T-helper 22 cell (primary cell): Measurements from ENCODE around the gene SRP14.

ENCODE experiments used
- DNase-seq: peaks from one replicate; pipeline ENCODE4 v3.0.0-alpha.2; 2020; ENCODE audit warnings: low read depth

SRP14 gene

DNA sequence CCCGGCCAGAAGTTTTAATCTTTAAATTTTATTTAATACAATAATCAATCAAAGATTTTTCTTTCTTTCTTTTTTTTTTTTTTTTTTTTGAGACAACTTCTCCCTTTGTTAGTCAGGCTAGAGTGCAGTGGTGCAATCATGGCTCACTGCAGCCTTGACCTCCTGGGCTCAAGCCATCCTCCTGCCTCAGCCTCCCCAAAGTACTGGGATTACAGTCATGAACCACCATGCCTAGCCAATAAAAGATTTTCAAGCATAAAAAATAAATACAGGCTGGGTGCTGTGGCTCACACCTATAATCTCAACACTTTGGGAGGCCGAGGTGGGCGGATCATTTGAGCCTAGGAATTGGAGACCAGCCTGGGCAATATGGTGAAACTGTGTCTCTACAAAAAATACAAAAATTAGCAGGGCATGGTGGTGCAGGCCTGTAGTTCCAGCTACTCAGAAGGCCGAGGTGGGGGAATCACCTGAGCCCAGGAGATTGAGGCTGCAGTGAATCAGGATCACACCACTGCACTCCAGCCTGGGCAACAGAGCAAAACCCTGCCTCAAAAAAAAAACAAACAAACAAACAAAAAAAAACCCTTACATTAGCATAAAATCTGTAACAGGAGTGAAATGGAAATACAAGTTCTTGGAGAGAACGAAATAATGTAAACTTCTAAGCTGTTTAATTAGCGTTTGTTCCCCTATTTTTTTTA, 29.1 kb upstream of the SRP14 start:
- DNase-seq, result no peak

DNA sequence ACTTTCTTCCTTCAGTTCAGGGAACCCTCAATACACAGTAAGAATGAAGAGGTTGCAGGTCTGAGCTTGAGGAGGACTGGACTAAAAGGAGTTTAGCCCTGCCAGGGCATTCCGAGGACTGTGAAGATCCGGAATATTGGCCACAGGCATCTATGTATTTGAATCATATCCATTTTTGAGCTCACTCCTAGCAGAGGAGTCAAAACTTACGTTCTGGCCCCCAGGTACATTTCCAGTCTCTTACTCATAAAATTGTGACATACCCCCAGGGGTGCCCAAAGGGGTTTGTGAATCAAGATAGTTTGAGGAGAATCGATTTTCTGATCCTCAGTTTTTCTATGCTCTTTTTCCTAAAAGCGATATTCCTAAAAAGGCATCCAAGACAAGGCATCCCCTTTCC, 27.6 kb upstream of the SRP14 start:
- DNase-seq, result no peak

DNA sequence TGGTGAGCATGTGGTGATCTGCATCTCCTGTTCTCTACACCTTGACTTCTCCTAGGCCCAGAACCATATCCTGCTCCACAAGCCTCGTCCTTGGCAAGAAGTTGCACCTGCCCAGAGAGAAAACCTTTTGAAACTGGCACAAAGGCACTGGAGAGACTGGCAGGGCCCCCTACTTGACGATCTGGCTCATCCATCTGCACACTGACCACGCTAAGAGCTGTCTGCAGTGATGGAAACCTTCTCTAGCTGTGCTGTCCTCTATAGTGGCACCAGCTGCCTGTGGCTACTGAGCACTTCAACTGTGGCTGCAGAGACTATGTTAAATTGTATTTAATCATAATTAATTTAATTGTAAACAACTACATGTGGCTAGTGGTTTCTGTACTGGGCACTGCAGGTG, 26.2 kb upstream of the SRP14 start:
- no peak for DNase-seq

DNA sequence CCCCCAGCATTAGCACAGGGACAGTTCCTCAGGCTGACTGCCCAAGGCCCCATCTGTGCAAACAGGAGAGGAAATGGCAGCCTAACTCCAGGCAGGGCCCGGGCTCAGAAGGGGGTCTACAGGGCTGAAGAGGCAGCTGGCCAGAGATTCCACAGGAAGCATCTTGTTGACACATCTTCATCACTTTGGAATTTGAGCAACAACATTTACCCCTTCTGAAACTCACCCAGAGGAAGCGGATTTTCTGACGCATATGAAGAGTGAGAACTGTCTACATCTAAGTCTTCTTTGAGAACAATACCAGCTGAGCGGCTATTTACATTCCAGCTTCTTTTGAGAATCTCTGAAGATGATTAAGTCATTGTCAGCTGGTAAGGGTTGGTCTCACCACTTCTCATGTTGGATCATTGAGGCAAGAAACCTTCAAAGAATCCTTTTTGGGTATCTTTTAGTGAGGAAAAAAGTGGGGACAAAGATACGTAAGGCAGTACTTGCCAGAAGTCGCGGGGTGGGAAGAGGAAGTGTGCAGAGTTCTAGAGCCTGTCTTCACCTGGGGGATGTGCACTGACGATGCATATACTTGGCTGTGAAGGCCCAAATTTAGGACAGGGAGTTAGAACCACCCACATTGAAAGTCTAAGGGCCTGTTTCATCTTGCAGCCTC, 25.4 kb upstream of the SRP14 start:
- DNase-seq, result no peak

DNA sequence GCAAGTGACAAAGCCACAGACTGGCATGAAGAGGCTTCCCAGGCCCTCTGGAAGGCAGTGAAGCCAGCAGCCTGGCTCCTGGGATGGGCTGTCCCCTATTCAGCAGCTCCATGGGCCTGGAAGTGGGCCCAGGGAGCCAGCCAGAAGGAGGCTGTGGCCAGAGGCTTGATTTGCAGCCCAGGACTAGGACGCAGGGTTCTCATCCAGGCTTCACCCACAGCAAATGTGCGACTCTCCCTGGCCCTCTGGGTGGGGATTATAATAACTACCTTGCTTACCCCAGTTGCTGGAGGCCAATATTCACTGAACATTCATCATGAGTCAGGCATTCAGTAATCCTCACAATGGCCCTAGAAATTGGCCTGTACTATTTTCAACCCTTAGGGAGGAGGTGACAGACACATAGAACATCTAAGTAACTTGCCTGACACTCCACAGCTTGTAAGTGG, 24.6 kb upstream of the SRP14 start:
- DNase-seq, result no peak

DNA sequence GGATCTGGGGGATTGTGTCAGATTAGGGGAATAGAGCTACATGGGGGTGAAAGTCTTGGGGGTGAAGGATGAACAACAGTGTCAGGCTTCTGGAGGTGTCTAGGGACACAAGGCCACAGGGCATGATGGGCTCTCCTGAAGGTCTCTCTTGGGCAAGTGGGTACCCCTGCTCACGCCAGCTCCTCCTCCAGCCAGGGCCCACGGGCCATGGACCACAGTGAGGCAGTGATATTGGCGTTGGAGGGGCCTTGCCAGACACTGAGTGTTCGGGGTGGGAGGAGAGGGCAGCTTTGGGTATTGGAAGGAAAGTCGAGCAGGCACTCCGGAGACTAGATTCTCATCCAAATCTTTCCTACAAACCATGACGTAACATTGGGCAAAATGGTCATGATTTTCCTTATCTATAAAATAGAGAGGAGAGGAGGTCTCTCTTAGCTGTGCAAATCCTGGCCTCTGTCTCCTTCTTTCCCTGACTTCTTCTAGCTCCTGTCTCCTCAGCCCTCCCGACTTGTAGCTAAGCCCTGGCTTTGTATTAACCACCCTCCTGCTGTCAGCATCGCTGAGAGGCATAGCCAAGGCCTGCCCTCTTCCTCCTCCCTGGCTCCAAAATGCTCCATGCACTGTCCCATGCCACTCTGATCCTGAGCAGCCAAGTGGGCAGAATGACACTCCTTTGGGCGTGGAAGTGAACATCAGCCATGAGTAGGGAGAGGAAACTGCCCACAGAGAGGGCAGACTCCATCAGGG, 24.0 kb upstream of the SRP14 start:
- DNase-seq, result no peak

DNA sequence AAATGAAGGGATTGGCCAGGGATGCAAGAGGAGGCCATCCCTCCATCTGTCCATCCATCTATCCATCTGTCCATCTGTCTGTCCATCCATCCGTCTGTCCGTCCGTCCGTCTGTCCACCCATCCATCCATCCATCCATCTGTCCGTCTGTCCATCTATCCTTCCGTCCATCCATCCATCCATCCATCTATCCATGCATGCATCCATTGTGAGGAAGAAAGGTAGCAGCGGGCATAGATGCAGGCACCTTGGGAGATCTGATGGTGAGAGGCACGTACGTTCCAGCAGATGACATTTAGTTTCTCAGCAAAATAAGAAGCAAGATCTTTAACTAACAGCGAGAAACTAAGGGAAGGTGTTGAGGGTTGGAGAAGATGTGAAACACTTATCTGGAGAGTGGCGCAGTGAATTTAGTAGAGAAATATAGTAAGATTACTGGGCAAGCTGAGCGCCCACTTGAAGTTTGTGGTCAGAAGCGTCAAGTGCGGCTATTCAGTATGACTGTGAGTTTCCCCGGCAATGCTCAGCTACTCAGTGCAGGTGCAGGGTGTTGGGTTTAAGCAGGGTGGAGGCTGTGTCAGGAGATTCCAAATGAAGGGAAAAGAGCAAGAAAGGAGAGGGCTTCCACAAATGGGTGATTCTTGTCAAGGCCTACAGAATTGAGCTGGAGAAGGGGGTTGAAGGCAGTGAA, 22.4 kb upstream of the SRP14 start:
- no peak for DNase-seq

DNA sequence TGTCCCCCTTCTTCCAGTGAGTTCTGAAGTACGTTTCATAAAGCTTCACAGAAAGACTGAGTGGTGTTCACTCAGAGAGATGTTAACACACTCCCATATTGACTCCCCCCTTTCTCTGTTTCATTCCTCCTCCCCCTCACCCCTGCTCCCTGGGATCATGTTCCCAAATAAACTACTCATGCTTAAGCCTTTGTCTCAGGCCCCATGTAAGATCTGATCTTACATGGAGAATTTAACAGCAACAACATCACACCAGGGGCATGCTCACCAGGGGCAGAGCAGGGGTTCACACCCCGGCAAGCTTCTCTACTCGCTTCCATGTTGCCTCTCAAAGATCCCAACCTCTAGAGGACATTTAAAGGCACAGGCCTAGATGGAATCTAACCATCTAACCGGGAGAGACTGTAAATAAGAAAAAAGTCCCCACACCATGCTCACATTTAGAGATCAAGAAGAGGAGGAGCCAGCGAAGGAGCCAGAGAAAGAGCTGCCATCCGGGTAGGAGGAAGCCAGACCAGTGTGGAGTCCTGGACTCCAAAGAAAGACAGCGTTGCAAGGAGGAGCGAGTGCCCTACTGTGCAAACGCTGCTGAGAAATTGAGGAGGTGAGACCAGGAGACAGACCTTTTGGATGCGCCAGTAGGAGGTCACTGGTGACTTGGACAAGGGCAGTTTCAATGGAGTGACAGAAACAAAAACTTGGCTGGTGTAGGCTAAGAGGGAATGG, 21.4 kb upstream of the SRP14 start:
- no peak for DNase-seq

DNA sequence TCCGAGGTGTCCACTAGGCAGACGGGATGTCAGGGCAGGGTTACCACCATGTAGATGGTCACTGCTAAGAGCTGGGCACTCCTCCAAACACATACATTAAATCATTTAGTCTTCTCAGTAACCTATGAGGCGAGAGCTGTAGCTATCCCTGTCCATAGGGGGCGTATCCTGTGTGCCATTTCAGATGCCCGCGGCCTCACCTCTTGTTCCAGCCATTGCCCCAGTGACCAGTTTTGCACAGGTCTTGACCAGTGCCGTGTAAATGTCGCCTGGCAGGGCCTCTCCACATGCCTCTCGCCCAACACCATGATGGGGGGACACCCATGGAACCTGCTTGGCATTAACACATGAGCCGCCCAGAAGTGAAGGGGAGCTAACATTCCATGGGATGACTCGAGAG, 20.8 kb upstream of the SRP14 start:
- no peak for DNase-seq

DNA sequence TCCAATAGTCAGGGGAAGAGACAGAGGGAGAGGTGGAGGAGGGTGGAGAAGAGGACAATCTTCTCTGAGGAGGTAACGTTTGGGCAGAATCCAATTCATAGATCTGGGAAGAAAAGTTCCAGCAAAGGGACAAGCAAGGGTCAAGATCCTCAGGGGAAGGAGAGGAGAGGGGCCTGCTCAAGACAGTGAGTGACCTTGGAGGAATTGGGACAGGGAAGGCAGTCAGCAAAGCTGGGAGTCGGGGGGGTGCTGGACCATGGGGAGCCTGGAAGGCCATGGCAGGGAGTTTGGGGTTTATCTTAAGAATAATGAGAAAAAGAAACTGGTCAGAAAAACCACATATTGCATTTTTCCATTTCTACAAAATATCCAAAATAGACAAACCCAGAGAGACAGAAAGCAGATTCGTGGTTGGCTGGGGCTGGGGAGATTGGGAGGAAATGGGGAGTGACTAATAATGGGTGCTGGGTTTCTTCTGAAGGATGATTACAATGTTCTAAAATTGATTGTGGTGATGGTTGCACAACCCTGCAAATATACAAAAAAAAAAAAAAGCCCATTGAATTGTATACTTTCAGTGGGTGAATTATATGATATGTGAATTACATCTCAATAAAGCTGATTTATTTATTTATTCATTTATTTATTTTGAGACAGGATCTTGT, 19.6 kb upstream of the SRP14 start:
- DNase-seq, result no peak

DNA sequence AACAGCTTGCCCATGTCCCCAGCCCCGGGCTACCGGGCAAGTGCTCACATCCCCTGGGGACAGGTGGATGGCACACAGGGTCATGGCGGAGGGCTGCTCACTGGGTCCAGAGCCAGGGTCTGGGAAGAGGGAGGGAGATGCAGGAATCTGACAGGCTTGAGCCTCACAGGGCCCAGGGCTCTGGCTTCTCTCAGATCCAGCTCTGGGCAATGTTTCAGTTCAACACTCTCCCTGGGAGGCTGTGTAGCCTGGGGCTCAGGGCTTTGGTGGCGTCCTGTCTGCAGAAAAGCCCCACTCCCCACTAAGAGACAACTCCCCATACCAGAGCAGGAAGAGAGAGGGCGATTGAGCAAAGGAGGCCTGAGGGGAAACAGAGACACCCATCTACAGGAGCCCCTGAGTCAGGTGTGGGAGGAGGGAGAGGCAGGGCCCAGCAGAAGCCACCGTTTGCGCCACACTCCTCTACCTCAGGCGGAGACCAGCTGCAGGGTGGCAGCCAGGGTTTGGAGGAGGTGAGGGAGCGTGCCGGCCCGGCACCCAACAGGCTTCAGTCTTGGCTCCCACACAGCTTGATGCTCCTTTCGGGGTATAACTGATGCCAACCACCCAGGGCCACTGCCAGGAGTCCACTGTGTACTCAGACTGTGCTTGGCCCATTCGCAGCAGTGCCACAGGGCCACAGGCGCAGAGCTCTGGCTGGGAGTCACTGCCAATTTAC, 16.8 kb upstream of the SRP14 start:
- DNase-seq, result no peak

DNA sequence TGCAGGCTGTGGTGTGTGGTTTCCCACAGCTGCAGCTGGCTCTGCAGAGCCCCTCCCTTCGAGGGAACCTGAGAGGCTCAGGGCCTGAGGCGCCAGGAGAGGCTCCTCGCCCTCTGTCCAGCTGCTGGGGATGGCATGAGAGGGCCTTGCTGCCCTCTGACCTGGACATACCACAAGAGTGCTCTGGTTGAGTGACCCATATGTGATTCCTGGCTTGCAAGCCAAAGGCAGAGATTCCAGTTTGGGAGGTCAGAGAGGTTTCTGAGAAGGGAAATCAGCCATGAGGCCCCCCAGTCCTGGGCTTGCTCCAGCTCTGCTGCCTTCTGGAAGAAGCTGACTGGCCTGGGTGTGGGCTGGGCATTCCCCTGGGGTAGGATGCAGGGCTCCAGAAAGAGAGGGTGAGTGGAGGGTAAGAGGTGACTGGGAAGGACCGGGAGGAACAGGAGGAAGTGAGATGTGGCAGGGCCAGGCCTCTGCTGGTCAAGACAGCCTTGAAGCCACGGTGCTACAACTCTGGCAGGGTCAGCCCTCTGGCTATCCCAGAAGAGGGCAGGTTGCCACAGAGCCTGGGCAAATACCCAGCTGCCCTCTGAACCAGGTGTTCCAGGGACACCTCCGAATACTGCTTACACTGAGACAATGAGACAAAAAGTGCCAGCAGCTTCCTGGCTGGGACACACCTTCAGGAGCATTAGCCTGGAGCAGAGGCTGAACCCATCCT, 16.0 kb upstream of the SRP14 start:
- no peak for DNase-seq

DNA sequence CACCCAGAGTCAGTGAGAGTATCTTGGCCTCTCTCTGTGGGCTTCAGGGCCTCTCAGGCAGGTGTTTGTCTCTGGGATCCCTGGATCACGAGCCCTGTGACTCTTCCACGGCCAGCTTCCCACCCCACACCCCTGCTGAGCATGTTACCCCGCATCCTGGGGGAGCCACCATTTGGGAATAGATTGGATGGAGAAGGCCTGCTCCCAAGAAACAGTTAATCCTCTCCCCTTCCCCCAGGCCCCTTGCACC, 15.5 kb upstream of the SRP14 start:
- DNase-seq, result no peak

DNA sequence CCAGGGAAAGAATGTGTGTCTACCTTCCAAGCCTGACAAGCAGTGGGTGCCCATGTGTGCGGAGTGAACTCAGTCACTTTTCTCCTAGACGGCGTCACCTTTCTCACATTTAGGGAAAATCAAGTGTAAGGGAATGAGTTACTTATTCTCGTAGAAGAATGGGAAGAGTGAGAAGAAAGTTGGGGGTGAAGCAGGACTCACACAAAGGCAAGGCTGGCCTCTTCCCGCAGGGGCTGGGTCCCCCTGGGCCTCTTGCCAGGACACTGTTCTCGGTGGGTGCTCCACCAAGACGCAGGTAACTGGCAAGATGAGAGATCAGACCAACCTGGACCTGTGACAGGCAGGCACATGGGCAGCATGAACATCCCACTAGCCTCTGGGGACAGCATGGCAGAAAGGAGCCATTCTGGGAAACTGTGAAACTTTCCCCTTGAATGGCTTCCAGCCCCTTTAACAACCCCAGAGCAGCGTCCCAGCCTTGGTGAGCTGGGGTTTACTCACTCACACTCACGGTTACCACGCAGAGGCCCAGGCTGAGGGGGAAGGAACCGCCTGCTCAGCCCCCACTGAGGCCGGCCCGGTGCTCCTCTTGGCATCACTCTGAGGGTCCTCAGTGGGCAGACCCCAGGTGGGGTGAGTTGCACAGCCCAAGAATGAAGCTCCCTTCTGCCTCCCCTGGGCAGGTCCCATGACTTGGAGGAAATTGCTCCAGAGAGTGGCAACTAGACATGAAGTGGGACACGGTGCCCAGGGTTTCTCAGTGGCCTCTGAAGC, 15.0 kb upstream of the SRP14 start:
- DNase-seq, result no peak

DNA sequence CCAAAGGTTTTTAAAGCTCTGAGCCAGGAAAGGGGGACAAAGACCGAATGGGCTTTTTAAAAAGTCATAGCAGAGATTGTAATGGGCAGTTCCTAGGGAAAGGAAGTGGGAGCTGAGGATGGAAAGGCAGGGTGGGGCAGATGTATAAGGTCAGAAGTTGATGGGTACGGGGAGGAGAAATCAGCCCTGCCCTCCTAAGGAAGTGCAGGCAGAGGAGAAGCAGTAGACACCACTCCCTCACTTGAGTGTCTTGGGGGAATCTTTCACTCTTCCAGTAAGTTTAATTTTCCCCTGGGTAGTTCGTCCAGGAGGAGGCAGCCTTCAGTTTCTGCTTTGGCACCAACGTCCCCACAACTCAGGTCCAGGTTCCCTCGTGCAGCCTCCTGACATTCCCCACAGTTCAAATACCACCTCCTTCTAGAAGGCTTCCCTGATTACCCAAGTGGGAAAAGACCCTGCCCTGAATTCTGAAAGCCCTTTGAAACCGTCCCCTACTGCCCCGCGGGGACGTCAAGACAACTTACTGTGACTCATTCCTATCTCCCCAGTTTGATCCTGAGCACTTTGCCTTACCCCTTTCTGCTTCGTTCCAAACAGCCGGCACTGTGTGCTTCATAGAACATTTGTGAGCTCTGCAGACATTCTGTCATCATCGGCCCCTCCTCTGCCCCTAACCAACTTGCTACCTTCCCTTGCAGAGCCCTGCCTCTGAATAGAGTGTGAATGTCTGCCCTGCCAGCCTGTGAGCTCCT, 14.3 kb upstream of the SRP14 start:
- DNase-seq, result no peak

DNA sequence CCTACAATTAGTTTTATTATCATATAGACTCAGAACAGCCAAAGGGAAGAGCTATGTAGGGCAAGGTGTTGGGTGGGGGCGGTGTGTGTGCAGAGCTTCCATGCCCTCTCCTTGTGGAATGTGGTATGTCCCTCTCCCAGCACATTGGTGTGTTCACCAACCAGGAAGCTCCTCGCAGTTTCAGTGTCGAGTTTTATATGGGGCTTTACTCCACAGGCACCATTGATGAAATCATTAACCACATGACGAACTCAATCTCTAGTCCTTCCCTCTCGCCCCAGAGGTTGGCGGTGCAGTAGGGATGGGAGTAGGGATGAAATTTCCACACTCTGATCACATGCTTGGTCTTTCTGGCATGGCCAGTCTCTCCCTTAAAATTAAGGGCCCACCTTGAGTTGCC, 13.6 kb upstream of the SRP14 start:
- no peak for DNase-seq

DNA sequence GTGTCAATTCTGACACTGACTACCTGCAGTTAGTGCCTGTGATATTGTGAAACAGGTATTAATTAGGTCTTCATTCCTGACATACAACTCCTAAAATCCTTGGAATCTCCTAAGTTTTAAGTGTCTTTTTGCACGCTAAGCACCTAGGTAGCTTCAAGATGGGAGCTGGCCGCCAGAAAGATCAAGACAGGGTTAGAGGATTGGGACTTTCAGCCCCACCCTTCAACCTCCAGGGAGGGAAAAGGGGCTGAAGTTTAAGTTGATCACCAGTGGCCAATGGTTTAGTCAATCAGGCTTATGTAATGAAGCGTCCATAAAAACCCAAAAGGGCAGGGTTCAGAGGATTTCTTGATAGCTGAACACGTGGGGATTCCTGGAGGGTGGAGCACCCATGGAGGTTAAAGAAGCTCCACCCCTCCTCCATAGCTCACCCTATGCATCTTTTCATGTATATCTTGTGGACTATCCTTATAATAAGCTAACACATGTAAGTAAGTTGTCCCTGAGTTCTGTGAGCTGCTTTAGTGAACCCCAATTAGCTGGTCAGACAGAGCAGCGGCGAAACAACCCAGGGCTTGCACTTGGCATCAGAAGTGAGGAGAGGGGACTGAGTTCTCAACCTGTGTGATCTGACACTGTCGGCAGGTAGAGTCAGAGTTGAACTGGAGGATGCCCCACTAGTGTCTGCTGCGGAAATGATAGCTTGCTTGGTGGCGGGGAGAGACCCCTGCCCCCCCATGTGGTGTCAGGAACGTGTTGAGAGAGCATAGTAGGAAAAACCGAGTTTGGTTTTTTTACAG, 12.8 kb upstream of the SRP14 start:
- DNase-seq, result no peak
